ENCODE measurements around the gene RAD51B.
"Not testable (repeated sequence)": the region's sequence is repeated elsewhere in the genome, so short reads cannot be mapped to it uniquely, and the experiment has no call there.

The RAD51B gene

DNA sequence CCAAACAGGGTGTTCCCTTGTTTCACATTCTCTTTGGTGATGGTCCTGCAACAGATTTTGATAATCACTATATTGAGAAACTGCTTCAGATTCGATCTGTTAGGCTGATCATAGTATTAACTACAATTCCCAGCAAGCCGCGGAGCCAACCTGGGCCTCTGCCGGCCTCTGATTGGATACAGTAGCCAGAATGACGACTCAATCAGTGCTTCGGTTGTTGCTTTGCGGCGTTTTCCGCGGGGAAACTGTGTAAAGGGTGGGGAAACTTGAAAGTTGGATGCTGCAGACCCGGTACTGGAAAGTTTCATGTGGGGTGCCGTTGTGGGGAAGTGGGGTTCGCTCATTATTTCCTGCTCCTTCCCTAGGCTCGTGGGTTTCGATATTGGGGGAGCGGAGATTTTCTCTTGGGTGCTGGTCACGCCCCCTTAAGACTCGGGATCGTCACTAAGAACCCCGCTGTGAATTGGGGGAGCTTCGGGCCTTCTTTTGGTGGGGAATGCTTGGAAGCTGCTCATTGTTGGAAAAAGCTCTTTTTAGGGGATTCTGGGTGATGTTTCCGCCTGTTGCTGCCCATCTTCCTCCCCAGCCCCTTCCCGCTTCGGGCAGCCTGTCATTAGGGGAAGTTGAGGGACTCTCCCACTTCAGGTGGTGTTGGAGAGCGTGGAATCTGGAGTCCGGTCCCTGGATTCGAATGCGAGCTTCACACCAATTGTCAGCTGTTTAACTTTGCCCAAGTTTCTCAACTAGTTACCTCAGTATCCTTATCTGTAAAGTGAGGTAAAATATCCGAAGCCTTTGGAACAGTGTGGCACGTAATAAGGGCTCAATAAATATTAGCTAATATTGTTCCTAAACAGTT lies at the start of gene RAD51B:
RAD51B (plus strand) TSS at position 217 of the 859 bp plus-strand sequence.
- DNase-seq = peak; percentile 72 to 86

GRCh38 chr14:67773844-67774377 lies 45.7 kb upstream of the RAD51B start:
- no peak for DNase-seq

DNA sequence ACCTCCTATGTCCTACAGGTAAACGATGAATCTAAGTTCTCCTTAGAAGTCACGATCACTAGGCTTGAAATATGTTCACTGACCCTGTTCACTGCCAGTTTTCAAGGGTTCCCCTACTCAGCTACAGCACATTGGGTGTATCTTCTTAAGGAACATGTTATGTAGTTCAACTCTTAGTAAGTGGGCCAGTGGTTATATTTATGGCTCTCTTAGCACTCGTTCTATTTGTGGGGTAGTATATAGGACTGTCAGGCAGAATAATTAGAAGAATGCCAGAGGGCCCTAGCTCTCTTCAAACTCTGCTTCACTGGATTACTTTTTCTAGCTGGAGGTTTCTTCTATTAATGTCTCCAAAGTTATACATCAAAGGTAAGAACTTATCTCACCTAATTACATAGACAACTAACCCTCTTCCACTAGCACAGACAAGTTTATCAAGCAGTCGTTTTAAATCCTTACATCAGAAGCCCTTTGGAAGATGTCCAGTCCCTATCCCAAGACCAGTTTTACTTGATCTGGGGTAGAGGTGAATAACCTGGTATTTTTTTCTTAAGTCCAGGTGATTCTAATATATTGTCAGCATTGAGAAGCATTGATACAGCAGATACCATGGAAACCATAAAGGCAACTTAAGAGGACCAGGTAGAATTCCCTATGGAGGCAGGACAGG lies 42.8 kb upstream of the RAD51B start:
- no peak for DNase-seq

DNA sequence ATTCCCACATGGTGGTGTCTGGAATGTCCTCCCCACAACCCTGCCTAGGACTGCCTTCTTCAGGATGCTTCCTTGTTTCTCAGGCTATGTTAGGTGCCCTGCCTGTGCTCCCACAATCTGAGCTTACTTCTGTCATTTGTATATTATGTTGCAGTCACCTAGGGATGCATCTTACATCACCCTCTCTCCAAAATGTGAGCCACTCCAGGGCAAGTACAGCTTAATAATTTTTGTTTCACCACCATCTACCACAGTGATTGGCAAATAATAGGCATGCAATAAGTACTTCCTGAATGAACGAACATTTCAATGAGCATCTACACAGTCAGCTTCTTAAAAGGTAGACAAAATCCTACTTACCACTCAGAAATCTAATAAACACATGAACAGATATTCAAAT lies 40.8 kb upstream of the RAD51B start:
- DNase-seq = no peak

DNA sequence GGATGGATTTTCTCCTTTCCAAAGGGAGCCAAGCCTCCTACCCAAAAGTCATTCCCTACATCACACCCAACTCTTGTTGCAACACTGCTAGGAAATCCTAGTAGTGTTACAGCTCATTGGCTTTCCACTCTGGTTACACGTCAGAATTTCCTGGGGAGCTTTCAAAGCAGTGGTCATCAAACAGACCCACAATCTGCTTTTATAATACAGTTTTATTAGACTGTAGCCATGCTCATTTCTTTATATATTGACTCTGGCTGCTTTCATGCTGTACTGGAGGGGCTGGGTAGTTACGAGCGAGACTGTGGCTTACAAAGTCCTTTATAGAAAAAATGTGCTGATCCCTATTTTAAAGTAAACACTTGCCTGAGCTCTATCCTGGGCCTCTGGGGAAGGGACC lies 37.5 kb upstream of the RAD51B start:
- DNase-seq = no peak

- DNase-seq = no peak
Observed at GRCh38 chr14:67784244-67784823, 35.2 kb upstream of the RAD51B start.

GRCh38 chr14:67785270-67786109 lies 34.1 kb upstream of the RAD51B start:
- DNase-seq = no peak

- DNase-seq = no peak
Observed at GRCh38 chr14:67787673-67788072, 31.9 kb upstream of the RAD51B start.

- DNase-seq = no peak
Observed at GRCh38 chr14:67798731-67799130, 20.8 kb upstream of the RAD51B start.

GRCh38 chr14:67800743-67801142 lies 18.8 kb upstream of the RAD51B start:
- DNase-seq = no peak

GRCh38 chr14:67806246-67806645 lies 13.3 kb upstream of the RAD51B start:
- no peak for DNase-seq

- no peak for DNase-seq
Observed at GRCh38 chr14:67814821-67815220, 4.8 kb upstream of the RAD51B start.

DNA sequence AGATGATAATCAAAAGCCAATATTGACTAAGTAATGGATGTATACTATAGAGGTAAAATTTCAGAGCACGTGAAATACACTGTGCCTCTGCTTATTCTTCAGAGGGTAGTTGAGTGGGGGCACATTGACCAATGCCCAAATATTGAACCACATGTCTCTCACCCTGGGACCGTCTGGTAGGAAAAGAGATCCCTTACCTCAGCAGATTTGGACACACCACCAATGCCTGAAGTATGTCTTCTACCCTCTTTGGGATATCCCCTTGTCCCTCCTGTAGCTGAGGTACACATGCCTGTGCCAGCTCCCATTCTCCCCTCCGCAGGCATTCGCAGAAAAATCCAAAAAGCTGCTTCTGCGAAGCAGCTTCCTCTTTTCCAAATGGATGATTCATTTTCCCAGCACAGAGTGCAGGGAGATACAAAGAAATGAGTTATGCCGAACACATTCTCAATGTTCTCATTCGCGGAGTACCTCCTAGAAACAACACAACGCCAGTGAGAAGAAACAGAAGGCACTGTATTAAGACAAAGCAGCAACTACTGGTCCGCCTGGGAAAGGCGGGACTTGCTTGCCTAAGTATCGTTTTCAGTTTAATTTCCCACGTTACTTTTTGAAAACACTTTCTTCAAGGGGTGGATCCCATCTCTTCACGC lies 3.9 kb upstream of the RAD51B start:
- DNase-seq = no peak

- peak; percentile 94 to 99 for DNase-seq
Observed at GRCh38 chr14:67816326-67817002, 3.1 kb upstream of the RAD51B start, which contains the start of gene ZFYVE26. Gene ZFYVE26, minus strand, starts transcription at chr14:67816590. Its CDS starts 627 bp downstream, at chr14:67815963.

DNA sequence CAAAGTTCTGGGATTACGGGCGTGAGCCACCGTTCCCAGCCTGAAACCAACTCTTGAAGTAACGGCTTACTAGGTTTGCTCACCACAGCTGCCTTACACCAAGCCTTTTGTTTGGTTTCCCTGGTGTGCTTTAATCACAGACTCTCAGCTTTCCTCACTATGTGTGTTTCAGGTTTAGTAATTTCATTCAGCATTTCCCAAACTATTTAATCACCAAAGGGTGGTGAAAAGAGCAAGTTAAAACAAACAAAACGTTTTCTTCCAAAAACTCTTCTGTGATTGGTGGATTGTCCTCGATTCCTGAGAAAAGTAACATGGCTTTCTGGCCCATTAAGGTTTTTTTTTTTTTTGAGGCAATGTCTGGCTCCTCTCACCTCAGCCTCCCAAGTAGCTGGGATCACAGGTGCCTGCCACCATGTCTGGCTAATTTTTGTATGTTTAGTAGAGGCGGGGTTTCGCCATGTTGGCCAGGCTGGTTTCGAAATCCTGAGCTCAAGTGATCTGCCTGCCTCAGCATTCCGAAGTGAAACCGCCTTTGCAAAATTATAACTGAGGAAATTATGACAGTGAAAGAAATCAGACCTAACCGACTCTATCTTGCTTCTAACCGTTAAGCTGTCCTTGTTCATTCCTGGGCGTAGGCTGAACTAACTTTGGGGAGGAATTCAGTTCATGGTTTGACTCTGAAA lies 1.7 kb upstream of the RAD51B start:
- no peak for DNase-seq

GRCh38 chr14:67818476-67818875 lies 1.1 kb upstream of the RAD51B start:
- DNase-seq = not testable (repeated sequence)

DNA sequence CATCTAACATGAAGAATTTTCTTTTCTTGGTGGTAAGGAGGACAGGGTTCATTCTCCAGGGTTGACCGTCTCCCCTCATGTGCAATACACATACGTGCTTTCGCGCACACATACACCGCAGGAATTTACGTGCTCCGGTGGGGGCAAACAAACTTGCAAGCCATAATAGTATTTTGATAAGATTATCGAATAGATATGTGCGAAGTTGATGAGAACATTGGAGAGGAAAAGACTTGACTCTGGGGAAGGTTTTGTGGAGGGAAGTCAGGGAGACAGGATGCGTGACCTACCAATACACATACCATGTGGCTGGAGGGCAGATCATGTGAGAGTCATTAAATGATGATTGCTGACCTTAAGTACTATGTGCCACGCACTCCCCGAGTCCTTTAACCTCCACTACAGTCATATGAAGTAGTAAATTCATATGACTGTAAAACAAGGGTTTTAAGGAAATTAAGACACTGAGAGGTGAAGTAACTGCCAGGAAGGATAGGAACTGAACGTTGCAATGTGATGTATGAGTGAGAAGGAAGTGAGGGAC lies 921 bp downstream of the RAD51B start:
- DNase-seq = peak in 1 of 2 experiments; percentile 18

DNA sequence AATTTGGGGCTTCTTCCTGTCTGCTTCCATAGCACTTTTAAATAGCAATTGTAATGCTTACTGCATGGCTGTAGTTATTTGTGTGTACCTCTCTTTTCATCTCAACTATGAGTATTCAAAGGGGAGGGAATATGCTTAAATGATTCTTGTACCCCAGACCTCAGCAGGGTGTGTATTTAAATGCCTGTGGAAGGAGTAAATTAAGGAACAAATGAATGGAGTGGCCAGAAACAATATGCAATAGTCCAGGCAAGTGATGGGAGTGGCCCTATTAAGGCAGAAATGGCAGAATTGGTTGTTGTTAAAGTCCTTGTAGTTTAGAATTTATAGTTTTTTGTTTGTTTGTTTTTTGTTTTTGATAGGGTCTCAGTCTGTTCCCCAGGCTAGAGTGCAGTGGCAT lies 1.5 kb downstream of the RAD51B start:
- no peak for DNase-seq

DNA sequence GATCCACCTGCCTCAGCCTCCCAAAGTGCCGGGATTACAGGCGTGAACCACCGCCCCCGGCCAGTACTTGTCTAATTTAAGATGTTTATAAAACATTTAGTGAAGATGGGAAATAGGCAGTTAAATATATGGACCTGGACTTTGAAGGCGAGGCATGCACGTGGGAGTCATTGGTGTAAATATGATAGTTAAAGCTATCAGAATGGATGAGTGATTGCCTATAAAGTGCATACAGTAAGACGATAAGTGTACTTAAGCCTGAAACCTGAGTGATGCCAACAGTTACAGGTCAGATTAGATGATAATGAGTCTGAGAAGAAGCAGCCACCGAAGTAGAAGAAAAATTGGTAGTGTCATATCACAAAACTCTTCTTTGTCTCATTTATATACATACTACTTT lies 11.5 kb downstream of the RAD51B start:
- no peak for DNase-seq

DNA sequence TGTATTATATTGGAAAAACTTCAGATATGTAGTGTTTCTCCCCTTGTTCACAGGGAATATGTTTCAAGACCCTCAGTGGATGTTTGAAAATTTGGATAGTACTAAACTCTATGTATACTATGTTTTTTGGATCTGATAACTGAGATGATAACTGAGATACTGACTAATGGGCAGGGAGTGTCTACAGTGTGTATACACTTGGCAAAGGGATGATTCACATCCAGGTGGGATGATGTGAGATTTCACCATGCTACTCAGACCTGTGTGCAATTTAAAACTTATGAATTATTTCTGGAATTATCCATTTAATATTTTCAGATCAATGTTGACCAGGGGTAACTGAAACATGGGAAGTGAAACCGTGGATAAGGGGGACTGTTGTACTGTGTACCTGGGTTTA lies 13.8 kb downstream of the RAD51B start:
- no peak for DNase-seq

DNA sequence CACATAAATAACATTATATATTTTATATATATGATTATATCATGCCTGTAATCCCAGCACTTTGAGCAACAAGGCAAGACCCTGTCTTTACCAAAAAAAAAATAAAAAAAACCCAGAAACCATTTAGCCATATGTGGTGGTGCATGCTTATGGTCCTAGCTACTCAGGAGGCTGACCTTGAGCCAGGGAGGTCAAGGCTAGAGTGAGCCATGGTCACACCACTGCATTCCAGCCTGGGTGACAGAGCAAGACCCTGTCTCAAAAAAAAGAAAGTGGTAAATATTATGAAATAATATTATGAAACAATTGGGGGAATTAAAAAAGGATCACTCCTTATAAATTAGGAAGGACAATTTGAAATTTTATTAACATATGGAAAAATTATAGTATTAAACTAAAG lies 16.0 kb downstream of the RAD51B start:
- no peak for DNase-seq

Measured in NCI-H2081 (cell line).